Measurements from ENCODE around the gene C10orf90. TPM values are rescaled to one million over a fixed set of nuclear protein-coding genes. Genes with fewer than 3 reads are reported as not detected.

Gene C10orf90
- total RNA-seq, 2 experiments from 2014 or later = not detected

GRCh38 chr10:126536148-126536547 is 134.3 kb downstream of the C10orf90 start:
- H3K36me3 Mint-ChIP-seq (ENCODE audit: low read depth) = no peaks in the 10 kb centered on the region
- no peaks in the 10 kb centered on the region for H3K9me3 Mint-ChIP-seq
- H3K27ac Mint-ChIP-seq = no peak overlapping the region
- no peaks in the 10 kb centered on the region for H3K27me3 Mint-ChIP-seq
- TF ChIP-seq CTCF (IDR thresholded peaks at IDR 0.05) = no peak
- no peak overlapping the region for H3K27ac ChIP-seq (ENCODE audit: low read depth in 1 of 2, low read length in 2 of 2)
- intact Hi-C loops (cut with DNase I, micrococcal nuclease) = no loop called here
- POLR2A ChIA-PET = no interaction called here
- CTCF ChIA-PET = no interaction called here
- ATAC-seq (ENCODE audit: poor library complexity) (no peak), DNase-seq (no peak)
- no peaks in the 10 kb centered on the region for H3K36me3 ChIP-seq (ENCODE audit: insufficient read depth, low read length)
- no peak overlapping the region for H3K4me3 ChIP-seq (ENCODE audit: low read length)
- no peaks in the 10 kb centered on the region for H3K27me3 ChIP-seq (ENCODE audit: control insufficient read depth in 1 of 2, insufficient read depth in 2 of 2, low read length in 2 of 2)
- H3K4me1 Mint-ChIP-seq (ENCODE audit: low read depth) = no peaks in the 10 kb centered on the region
- peaks cover 0 to 9% of the 10 kb centered on the region in 2 experiments for H3K9me3 ChIP-seq (ENCODE audit: control insufficient read depth in 1 of 2, insufficient read depth in 1 of 2, low read length in 2 of 2)
- no peaks in the 10 kb centered on the region for H3K4me1 ChIP-seq (ENCODE audit: insufficient read depth, low read length)
- no peak overlapping the region for H3K4me3 Mint-ChIP-seq

DNA sequence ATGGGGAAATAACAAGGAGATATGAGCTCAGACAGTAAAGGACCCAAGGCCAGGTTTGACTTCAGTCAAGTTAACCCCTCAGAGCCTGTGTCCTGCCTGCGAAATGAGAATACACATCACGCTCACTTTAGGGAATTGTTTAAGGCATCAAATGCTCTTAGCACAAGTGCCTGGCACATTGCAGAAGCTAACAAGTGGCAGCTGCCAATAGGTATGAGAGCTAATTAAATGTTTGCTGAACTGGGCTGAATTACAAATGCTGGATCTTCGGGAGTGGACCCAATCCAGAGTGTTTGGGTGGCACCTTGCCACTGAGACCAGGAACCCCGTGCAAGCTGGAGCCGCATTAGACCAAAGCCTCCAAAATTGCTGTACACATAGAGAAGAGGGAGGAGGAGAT is 136.8 kb downstream of the C10orf90 start:
- H3K27me3 Mint-ChIP-seq = no peaks in the 10 kb centered on the region
- DNase-seq (no peak), ATAC-seq (ENCODE audit: poor library complexity) (no peak)
- no peak overlapping the region for H3K4me3 Mint-ChIP-seq
- no peak overlapping the region for H3K4me3 ChIP-seq (ENCODE audit: low read length)
- no peaks in the 10 kb centered on the region for H3K36me3 Mint-ChIP-seq (ENCODE audit: low read depth)
- no peak overlapping the region for H3K27ac Mint-ChIP-seq
- no peaks in the 10 kb centered on the region for H3K36me3 ChIP-seq (ENCODE audit: insufficient read depth, low read length)
- H3K27ac ChIP-seq (ENCODE audit: low read depth in 1 of 2, low read length in 2 of 2) = no peak overlapping the region
- H3K9me3 Mint-ChIP-seq = no peaks in the 10 kb centered on the region
- no peak for TF ChIP-seq CTCF (IDR thresholded peaks at IDR 0.05)
- intact Hi-C loops (cut with DNase I, micrococcal nuclease) = no loop called here
- ChIA-PET CTCF (no interaction called here), POLR2A (no interaction called here)
- H3K4me1 Mint-ChIP-seq (ENCODE audit: low read depth) = no peaks in the 10 kb centered on the region
- H3K9me3 ChIP-seq (ENCODE audit: control insufficient read depth in 1 of 2, insufficient read depth in 1 of 2, low read length in 2 of 2) = peaks cover 0 to 5% of the 10 kb centered on the region in 2 experiments
- H3K27me3 ChIP-seq (ENCODE audit: control insufficient read depth in 1 of 2, insufficient read depth in 2 of 2, low read length in 2 of 2) = no peaks in the 10 kb centered on the region
- H3K4me1 ChIP-seq (ENCODE audit: insufficient read depth, low read length) = no peaks in the 10 kb centered on the region

DNA sequence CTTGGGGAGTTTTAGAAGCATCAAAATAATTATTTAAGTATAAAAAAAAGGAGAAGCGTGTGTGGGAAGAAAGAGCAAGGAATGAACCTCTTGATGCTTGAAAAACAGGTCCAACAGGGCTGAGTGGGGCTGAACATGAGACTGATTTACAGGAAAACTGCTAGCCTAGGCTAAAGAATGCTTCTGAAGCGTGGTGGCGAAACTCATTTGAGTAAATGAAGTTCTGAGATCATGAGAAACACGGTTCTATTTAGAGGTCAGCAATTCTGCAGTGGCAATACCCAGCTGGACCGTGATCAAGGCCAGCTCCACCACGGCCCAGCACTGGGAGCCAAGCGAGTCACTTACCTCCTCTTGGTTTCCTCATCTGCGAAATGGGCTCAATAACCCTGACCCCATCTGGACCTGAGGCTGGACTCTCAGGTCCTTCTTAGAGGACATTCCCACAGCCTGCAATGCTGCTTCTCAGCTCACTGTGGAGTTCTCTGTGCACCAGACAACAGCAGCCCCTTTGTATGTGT is 142.1 kb downstream of the C10orf90 start:
- DNase-seq (no peak), ATAC-seq (ENCODE audit: poor library complexity) (no peak)
- intact Hi-C loops (cut with DNase I, micrococcal nuclease) = no loop called here
- no peaks in the 10 kb centered on the region for H3K4me1 Mint-ChIP-seq (ENCODE audit: low read depth)
- ChIA-PET POLR2A (no interaction called here), CTCF (no interaction called here)
- H3K4me3 Mint-ChIP-seq = no peak overlapping the region
- no peak overlapping the region for H3K27ac ChIP-seq (ENCODE audit: low read depth in 1 of 2, low read length in 2 of 2)
- no peaks in the 10 kb centered on the region for H3K4me1 ChIP-seq (ENCODE audit: insufficient read depth, low read length)
- no peaks in the 10 kb centered on the region for H3K36me3 ChIP-seq (ENCODE audit: insufficient read depth, low read length)
- H3K9me3 Mint-ChIP-seq = no peaks in the 10 kb centered on the region
- no peaks in the 10 kb centered on the region for H3K36me3 Mint-ChIP-seq (ENCODE audit: low read depth)
- H3K27me3 Mint-ChIP-seq = peaks cover 7% of the 10 kb centered on the region
- H3K4me3 ChIP-seq (ENCODE audit: low read length) = no peak overlapping the region
- no peaks in the 10 kb centered on the region for H3K9me3 ChIP-seq (ENCODE audit: control insufficient read depth in 1 of 2, insufficient read depth in 1 of 2, low read length in 2 of 2)
- H3K27me3 ChIP-seq (ENCODE audit: control insufficient read depth in 1 of 2, insufficient read depth in 2 of 2, low read length in 2 of 2) = no peaks in the 10 kb centered on the region
- H3K27ac Mint-ChIP-seq = no peak overlapping the region
- no peak for TF ChIP-seq CTCF (IDR thresholded peaks at IDR 0.05)
